CD8-positive, alpha-beta memory T cell (primary cell): ENCODE results near the gene CCDC160. TPM values are rescaled to one million over a fixed set of nuclear protein-coding genes. Genes with fewer than 3 reads are reported as not detected.
"Not testable (repeated sequence)": the region's sequence is repeated elsewhere in the genome, so short reads cannot be mapped to it uniquely, and the experiment has no call there.

ENCODE experiments used
- CTCF ChIA-PET: fragments of 350-600 bp; sonication (Branson Sonifier 250); formaldehyde crosslinking; loops from one replicate; lab custom pipeline; 2021; ENCODE audit warnings: antibody characterized with exemption; lab: Charles Lee
- POLR2A ChIA-PET: fragments of 350-600 bp; sonication (Branson Sonifier 250); formaldehyde crosslinking; loops from one replicate; lab custom pipeline; 2021; ENCODE audit warnings: antibody characterized with exemption; lab: Charles Lee
- DNase-seq, 5 donors: peaks; one replicate each; pipeline versions ENCODE4 v3.0.0 to v3.0.0-alpha.2; 2020 to 2022; ENCODE audit warnings: mixed read lengths in 1 of 5
- H3K27ac ChIP-seq: one replicate; pipeline ENCODE4 v1.7.0; 2013; ENCODE audit warnings: low read depth, mild to moderate bottlenecking, low read length, moderate library complexity
- H3K27me3 ChIP-seq: 2 replicates; pipeline ENCODE4 v1.7.0; 2013; ENCODE audit warnings: low read length, mild to moderate bottlenecking; ENCODE audit not compliant: insufficient read depth, poor library complexity, severe bottlenecking
- H3K36me3 ChIP-seq: 2 replicates; pipeline ENCODE4 v1.7.0; 2013; ENCODE audit warnings: mild to moderate bottlenecking, low read length, moderate library complexity; ENCODE audit not compliant: insufficient read depth
- H3K4me1 ChIP-seq: 2 replicates; pipeline ENCODE4 v1.7.0; 2013; ENCODE audit warnings: mild to moderate bottlenecking, low read length, moderate library complexity; ENCODE audit not compliant: insufficient read depth
- H3K4me3 ChIP-seq: 2 replicates; pipeline ENCODE4 v1.7.0; 2013; ENCODE audit warnings: mild to moderate bottlenecking, low read length
- H3K9me3 ChIP-seq: 2 replicates; pipeline ENCODE4 v1.7.0; 2013; ENCODE audit warnings: mild to moderate bottlenecking, low read length
- H3K27ac Mint-ChIP-seq, 8 donors: one replicate each; pipeline ENCODE4 v1.8.0; 2020 to 2021; ENCODE audit warnings: mixed read lengths in 8 of 8, mild to moderate bottlenecking in 6 of 8, inconsistent platforms in 3 of 8, moderate library complexity in 3 of 8
- H3K27me3 Mint-ChIP-seq, 2 donors: one replicate each; pipeline ENCODE4 v1.8.0; 2020 to 2021; ENCODE audit warnings: mixed read lengths in 2 of 2, mild to moderate bottlenecking in 1 of 2, moderate library complexity in 1 of 2
- H3K36me3 Mint-ChIP-seq, 3 donors: one replicate each; pipeline ENCODE4 v1.8.0; 2020 to 2021; ENCODE audit warnings: mixed read lengths in 3 of 3, inconsistent platforms in 1 of 3, mild to moderate bottlenecking in 1 of 3
- H3K4me1 Mint-ChIP-seq, 3 donors: one replicate each; pipeline ENCODE4 v1.8.0; 2020 to 2021; ENCODE audit warnings: mixed read lengths in 3 of 3, inconsistent platforms in 1 of 3, mild to moderate bottlenecking in 1 of 3
- H3K4me3 Mint-ChIP-seq, 7 donors: one replicate each; pipeline ENCODE4 v1.8.0; 2020 to 2021; ENCODE audit warnings: mixed read lengths in 7 of 7, mild to moderate bottlenecking in 6 of 7, moderate library complexity in 4 of 7, inconsistent platforms in 2 of 7
- H3K9me3 Mint-ChIP-seq, 5 donors: one replicate each; pipeline ENCODE4 v1.8.0; 2020 to 2022; ENCODE audit warnings: mixed read lengths in 5 of 5, mild to moderate bottlenecking in 3 of 5, moderate library complexity in 2 of 5, inconsistent platforms in 1 of 5
- polyA plus RNA-seq: library from polyadenylated mRNA; unstranded; fragments of 300-500 nt; fragmentation: Illumina TruSeq; gene quantifications from one replicate; pipeline ENCODE4 v1.2.3, GENCODE V29; 2021
- total RNA-seq, 2 experiments: library from RNA; stranded (reverse); gene quantifications; one replicate each; pipeline ENCODE4 v1.2.3, GENCODE V29; 2021

Gene CCDC160
- total RNA-seq (not detected), polyA plus RNA-seq (not detected)

DNA sequence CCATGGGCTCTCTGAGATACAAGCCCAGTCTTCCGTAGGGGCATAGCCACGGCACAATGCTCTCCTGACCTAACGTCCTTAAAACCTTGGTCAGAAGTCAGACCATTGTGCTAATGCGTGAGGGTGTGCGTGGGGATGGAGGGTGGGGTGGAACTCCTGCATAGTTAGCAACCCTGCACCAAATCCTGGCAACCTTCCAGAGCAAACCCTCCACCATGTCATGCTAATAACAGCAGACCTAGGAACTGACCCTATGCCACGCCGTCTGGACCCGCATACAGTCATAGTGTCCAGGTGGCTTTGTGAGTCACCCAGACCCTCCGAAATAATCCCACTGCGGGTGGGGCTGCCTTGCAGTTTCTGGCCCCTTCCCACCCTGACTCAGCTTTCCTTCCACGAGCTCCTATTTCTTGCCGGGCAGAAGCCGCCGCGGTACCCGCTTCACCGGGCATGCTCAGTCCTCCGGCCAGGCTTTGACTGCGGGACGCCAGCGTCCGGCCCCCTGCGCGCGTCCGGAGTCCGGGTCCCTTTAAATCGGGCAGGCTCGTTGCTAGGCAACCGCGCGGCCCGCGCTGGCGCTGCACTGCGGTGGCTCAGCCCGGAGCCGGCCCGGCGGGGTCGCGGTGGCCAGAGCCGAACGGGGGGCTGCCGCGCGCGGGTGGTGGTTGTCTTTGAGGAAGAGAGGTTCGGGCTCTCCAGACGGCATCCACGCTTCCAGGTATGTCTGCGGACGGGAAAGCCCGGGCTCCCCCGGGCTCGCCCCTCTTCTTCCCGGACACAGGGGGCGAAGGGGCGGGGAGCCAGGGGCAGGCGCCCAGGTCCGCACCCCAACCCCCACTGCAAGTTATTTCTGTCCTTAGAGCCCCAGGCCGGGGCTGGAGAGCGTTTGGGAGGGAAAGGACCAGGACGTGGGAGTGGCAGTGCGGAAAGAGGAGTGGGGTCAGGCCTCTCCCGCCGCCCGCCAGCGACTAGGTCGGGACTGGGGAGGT lies at the start of gene CCDC160:
TSS of gene CCDC160 (plus strand) at position 557 of the 989 bp plus-strand sequence. CDS start 7,619 bp downstream, outside the sequence.
- ChIA-PET CTCF (no interaction called here), POLR2A (no interaction called here)
- no peak within 1 kb of the TSS for H3K4me3 ChIP-seq
- Mint-ChIP-seq H3K4me1 (no peaks in the 10 kb centered on the region), H3K9me3 (no peaks in the 10 kb centered on the region), H3K27ac (no peak within 1 kb of the TSS), H3K27me3 (peaks cover 23 to 24% of the 10 kb centered on the region in 2 donors), H3K36me3 (no peaks in the 10 kb centered on the region), H3K4me3 (peak within 1 kb of the TSS in 2 of 7 donors; percentile 7 to 80)
- no peak within 1 kb of the TSS for H3K27ac ChIP-seq
- H3K4me1 ChIP-seq: no peaks in the 10 kb centered on the region
- H3K27me3 ChIP-seq: peaks cover 4% of the 10 kb centered on the region
- DNase-seq: no peak
- H3K9me3 ChIP-seq: no peaks in the 10 kb centered on the region
- no peaks in the 10 kb centered on the region for H3K36me3 ChIP-seq

DNA sequence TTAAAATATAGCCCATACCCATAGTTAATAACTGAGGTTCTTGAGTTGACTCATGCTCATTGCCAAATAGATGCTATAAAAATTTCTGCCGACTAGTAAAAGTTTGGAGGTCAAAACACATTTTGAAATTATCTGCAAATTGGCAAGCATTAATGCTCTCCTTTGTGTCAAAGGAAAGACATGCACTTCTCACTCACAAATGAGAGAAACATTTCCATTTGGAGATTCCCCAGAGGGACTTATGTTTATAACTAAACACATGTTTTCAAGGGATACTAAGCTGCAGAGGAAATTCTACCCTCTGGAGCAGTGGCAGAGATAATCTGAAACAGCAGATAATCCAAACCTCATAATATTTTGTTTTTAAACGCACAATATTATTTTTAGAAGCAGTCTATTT lies 45.7 kb upstream of the CCDC160 start:
- Mint-ChIP-seq H3K36me3 (no peaks in the 10 kb centered on the region), H3K4me1 (peaks cover 16 to 30% (median 19%) of the 10 kb centered on the region in 3 donors), H3K27ac (no peak overlapping the region), H3K27me3 (peaks cover 7 to 12% of the 10 kb centered on the region in 2 donors), H3K4me3 (no peak overlapping the region), H3K9me3 (no peaks in the 10 kb centered on the region)
- CTCF ChIA-PET: no interaction called here
- H3K36me3 ChIP-seq: no peaks in the 10 kb centered on the region
- DNase-seq: no peak
- POLR2A ChIA-PET: no interaction called here
- peaks cover 11% of the 10 kb centered on the region for H3K4me1 ChIP-seq
- H3K4me3 ChIP-seq: no peak overlapping the region
- no peaks in the 10 kb centered on the region for H3K9me3 ChIP-seq
- H3K27me3 ChIP-seq: no peaks in the 10 kb centered on the region
- no peak overlapping the region for H3K27ac ChIP-seq

DNA sequence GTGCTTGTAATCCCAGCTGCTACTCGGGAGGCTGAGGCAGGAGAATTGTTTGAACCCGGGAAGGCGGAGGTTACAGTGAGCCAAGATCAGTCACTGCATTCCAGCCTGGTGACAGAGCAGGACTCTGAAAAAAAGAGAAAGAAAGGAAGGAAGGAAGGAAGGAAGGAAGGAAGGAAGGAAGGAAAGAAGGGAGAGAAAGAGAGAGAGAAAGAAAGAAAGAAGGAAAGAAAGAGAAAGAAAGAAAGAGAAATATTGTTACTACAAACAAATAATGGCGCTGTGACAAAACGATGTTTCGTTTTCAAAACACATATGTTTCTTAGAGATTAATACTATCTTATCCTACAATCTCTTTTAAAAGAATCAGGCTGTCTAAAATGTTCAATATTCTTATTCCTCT lies 42.1 kb upstream of the CCDC160 start:
- H3K4me3 ChIP-seq: no peak overlapping the region
- DNase-seq: no peak
- Mint-ChIP-seq H3K4me3 (no peak overlapping the region), H3K27me3 (peaks cover 3 to 13% of the 10 kb centered on the region in 2 donors), H3K36me3 (no peaks in the 10 kb centered on the region), H3K4me1 (peaks cover 4 to 9% (median 7%) of the 10 kb centered on the region in 3 donors), H3K27ac (peak overlapping the region in 1 of 8 donors; percentile 55), H3K9me3 (peaks cover 0 to 2% (median 0%) of the 10 kb centered on the region in 5 donors)
- no peaks in the 10 kb centered on the region for H3K9me3 ChIP-seq
- H3K27ac ChIP-seq: no peak overlapping the region
- no peaks in the 10 kb centered on the region for H3K36me3 ChIP-seq
- no peaks in the 10 kb centered on the region for H3K4me1 ChIP-seq
- ChIA-PET CTCF (no interaction called here), POLR2A (no interaction called here)
- no peaks in the 10 kb centered on the region for H3K27me3 ChIP-seq

DNA sequence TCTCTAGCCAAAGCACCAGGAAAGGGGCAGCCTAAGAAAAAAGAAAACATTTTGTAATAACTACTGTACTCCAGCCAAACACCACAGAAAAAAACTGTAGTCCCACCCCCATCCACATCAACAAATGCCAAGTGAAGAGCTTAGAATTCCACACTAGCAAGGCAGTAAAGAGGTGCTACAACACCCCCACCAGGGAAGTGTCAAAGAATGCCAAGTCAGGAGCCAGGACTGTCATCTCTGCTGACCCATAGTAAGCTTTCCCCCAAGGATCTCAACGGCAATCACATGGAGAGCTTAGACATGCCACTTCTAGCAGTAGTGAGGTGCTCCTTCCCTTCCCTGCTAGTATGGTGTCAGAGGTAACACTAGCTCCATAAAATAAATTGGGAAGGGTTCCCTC lies 34.4 kb upstream of the CCDC160 start:
- no peaks in the 10 kb centered on the region for H3K36me3 ChIP-seq
- H3K4me3 ChIP-seq: no peak overlapping the region
- H3K4me1 ChIP-seq: no peaks in the 10 kb centered on the region
- no peak for DNase-seq
- H3K27ac Mint-ChIP-seq: no peak overlapping the region
- no peaks in the 10 kb centered on the region for H3K9me3 ChIP-seq
- H3K9me3 Mint-ChIP-seq: peaks cover 0 to 1% (median 0%) of the 10 kb centered on the region in 5 donors
- H3K4me1 Mint-ChIP-seq: no peaks in the 10 kb centered on the region
- no peaks in the 10 kb centered on the region for H3K36me3 Mint-ChIP-seq
- ChIA-PET POLR2A (no interaction called here), CTCF (no interaction called here)
- no peak overlapping the region for H3K27ac ChIP-seq
- no peaks in the 10 kb centered on the region for H3K27me3 ChIP-seq
- H3K4me3 Mint-ChIP-seq: no peak overlapping the region
- H3K27me3 Mint-ChIP-seq: peaks cover 0 to 26% of the 10 kb centered on the region in 2 donors

DNA sequence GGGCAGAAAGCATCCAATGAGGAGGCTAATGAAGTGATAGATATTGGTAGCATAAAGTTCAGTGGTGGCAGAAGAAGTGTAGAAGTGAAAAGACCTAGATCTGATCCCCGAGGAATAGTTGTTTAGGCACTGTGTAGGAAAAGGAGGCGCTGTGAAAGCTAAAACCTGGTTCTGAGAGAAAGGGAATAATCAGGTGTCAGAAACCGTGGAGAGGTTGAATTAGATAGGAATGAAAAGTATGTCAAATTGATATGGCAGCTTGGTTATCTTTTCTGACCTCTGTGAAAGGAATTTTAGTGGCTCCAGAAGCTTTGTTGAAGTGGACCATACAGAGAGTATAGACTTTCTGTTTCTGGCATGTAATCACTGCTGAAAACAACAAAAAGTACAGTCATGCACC lies 30.8 kb upstream of the CCDC160 start:
- Histone ChIP-seq H3K9me3 (no peaks in the 10 kb centered on the region), H3K4me3 (no peak overlapping the region), H3K27ac (no peak overlapping the region), H3K4me1 (no peaks in the 10 kb centered on the region), H3K27me3 (no peaks in the 10 kb centered on the region), H3K36me3 (no peaks in the 10 kb centered on the region)
- H3K36me3 Mint-ChIP-seq: peaks cover 0 to 3% (median 0%) of the 10 kb centered on the region in 3 donors
- no peak overlapping the region for H3K4me3 Mint-ChIP-seq
- ChIA-PET POLR2A (no interaction called here), CTCF (no interaction called here)
- peaks cover 0 to 13% of the 10 kb centered on the region in 2 donors for H3K27me3 Mint-ChIP-seq
- H3K4me1 Mint-ChIP-seq: no peaks in the 10 kb centered on the region
- H3K9me3 Mint-ChIP-seq: peaks cover 0 to 5% (median 2%) of the 10 kb centered on the region in 5 donors
- no peak for DNase-seq
- no peak overlapping the region for H3K27ac Mint-ChIP-seq

DNA sequence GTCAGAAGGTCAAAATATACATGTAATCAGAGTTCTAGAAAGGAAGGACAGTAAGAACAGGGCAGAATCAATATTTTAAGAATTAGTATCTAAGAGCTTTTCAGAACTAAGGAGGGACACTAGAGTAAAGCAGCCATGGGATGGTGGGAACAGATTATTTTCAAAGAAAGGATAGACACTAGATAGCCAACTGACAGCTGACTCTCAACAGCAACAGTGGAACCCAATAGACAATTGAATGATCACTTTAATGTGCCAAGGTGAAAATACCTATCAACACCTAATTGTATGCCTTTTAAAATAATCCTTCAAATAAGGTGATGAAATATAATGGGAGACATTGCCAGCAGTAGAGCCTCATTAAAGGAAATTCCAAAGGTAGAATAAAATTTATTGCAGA lies 26.5 kb upstream of the CCDC160 start:
- H3K27me3 ChIP-seq: no peaks in the 10 kb centered on the region
- DNase-seq: no peak
- POLR2A ChIA-PET: no interaction called here
- CTCF ChIA-PET: no interaction called here
- no peak overlapping the region for H3K4me3 ChIP-seq
- Mint-ChIP-seq H3K27me3 (peaks cover 0 to 6% of the 10 kb centered on the region in 2 donors), H3K9me3 (peaks cover 0 to 5% (median 2%) of the 10 kb centered on the region in 5 donors), H3K4me1 (no peaks in the 10 kb centered on the region), H3K4me3 (no peak overlapping the region), H3K27ac (peak overlapping the region in 1 of 8 donors; percentile 29), H3K36me3 (peaks cover 0 to 3% (median 0%) of the 10 kb centered on the region in 3 donors)
- no peaks in the 10 kb centered on the region for H3K9me3 ChIP-seq
- H3K36me3 ChIP-seq: no peaks in the 10 kb centered on the region
- H3K4me1 ChIP-seq: no peaks in the 10 kb centered on the region
- H3K27ac ChIP-seq: no peak overlapping the region

DNA sequence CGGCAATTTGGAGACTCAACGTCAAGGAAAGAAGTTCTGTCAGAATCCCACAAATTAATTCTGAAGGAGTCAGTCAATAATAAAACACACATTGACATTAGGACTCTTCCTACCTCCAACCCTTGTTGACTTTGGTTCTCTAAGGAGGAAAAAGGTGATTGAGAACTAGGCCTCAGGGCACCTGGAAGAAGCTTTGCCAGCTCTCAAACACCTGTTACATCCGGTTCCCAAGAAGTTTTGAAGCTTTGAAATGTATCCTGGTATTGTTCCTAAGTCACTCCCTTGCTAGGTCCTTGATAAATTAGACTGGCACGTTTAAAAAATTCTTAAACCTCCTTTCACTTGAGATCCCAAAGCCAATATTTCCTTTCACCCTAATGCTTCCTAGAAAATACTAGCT lies 1.7 kb upstream of the CCDC160 start:
- Histone ChIP-seq H3K9me3 (no peaks in the 10 kb centered on the region), H3K27ac (no peak overlapping the region), H3K27me3 (peaks cover 4% of the 10 kb centered on the region), H3K4me1 (no peaks in the 10 kb centered on the region), H3K4me3 (no peak overlapping the region), H3K36me3 (no peaks in the 10 kb centered on the region)
- CTCF ChIA-PET: no interaction called here
- H3K27me3 Mint-ChIP-seq: peaks cover 23 to 27% of the 10 kb centered on the region in 2 donors
- H3K4me3 Mint-ChIP-seq: no peak overlapping the region
- H3K9me3 Mint-ChIP-seq: no peaks in the 10 kb centered on the region
- DNase-seq: no peak
- no peaks in the 10 kb centered on the region for H3K36me3 Mint-ChIP-seq
- no peaks in the 10 kb centered on the region for H3K4me1 Mint-ChIP-seq
- H3K27ac Mint-ChIP-seq: no peak overlapping the region
- POLR2A ChIA-PET: no interaction called here

DNA sequence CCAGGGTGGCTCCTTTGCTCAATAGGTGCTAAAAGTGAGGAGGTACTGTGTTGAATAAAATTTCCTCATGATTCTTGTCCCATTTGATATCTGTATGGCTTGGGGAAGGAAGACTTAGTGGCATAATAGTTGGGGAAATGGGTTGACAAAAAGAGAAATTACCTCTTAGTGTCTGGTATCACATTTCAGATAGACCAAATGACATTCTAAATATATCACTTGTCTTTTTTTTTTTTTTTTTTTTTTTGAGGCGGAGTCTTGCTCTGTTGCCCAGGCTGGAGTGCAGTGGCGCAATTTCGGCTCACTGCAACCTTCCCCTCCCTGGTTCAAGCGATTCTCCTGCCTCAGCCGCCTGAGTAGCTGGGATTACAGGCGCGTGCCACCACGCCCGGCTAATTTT lies 1.2 kb downstream of the CCDC160 start:
- H3K4me3 ChIP-seq, H3K4me1 ChIP-seq, H3K27me3 ChIP-seq, H3K9me3 ChIP-seq, H3K9me3 Mint-ChIP-seq, CTCF ChIA-PET, H3K4me1 Mint-ChIP-seq, POLR2A ChIA-PET, H3K36me3 Mint-ChIP-seq, H3K27ac ChIP-seq, DNase-seq, H3K27ac Mint-ChIP-seq, H3K36me3 ChIP-seq: not testable (repeated sequence)
- peaks cover 20 to 26% of the 10 kb centered on the region in 2 donors for H3K27me3 Mint-ChIP-seq
- H3K4me3 Mint-ChIP-seq: peak overlapping the region in 1 of 7 donors; percentile 48
